ENCODE data around the gene FYTTD1.

Gene FYTTD1

DNA sequence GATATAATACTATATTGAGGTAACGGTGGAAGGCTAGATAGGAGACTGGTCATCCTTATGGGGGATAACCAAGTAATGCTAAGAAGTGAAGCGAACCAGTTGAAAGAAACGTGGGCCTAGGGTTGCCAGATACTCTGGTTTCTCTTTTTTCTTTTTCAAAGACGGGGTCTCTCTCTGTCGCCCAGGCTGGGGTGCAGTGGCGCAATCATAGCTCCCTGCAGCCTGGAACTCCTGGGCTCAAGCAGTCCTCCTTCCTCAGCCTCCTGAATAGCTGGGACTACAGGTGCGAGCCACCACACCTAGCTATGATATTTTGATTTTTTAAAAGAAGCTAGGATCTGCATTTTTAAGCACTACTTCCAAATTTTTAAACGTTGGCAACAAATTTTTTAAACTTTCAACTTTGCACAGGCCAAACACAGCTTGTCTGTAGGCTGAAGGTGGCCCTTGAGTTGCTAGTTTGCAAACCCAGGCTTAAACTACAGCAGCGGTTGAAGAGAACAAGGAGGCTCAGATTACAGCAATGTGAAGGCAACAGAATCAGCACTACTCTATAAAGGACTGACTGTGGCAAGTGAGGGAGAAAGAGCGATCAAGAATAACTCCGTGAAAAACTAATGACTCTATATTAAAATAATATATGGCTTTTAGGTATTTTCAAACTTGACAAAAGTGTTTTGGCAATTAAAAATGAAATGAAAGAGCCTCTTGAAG, 11.8 kb upstream of the FYTTD1 start:
- DNase-seq (ENCODE audit: low read depth, low spot score), result no peak

DNA sequence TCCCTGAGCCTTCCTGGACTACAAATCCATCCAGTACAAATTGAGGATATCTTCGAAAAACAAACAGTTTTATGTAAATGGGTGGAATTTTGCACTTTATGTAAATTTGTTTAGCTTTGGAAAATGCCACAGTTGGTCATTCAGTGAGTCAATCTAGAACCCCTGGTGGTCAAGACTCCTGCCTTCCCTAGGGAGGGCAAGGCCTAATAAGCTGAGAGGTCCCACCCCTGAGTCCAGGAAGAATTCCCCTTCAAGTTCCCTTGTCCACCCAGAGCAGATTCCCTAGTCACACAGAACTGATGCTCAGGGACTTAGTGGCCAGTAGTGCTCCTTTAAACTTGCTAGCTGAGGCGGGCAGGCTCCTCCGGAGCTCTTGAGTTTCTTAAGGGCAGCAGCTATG, 6.9 kb upstream of the FYTTD1 start:
- DNase-seq (ENCODE audit: low read depth, low spot score), result no peak

DNA sequence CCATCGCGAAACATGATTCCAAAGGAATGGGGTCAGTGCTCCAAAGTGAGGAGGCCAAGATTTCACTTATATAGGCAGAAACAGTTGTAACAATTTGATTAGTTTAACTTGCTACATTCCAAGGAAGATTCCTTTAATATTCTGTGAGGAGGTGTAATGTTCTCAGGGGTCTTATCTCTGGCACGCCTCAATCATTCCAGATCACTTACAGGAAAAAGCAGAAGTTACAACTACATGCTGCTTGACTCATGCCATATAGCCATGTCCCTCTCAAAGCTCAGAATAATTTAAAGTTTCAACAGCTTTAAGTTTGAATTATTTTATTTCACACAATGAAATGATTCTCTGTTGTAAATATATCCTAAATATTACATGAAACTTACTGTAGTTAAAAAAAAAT, 3.5 kb upstream of the FYTTD1 start:
- DNase-seq (ENCODE audit: low read depth, low spot score), result no peak

DNA sequence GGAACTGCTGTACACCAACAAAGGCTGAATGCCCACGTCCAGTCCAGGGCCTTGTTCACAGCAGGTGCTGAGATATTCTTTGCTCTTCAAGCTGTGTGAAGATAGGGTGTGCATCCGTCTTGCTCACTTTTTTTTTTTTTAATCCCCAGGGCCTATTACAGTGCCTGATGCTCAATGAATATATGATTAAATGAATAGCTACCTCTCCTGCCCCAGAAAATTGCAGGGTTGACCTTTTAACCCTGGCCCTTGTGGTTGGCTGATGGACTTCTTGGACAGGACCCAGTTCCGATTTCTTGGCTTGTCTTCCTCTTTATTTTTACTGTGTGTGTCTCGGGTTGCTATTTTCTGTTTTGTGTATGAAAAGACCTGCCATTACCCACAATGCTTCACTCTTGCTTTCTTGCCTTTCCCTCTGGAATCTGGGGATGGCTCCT, 2.9 kb upstream of the FYTTD1 start:
- no peak for DNase-seq (ENCODE audit: low read depth, low spot score)

DNA sequence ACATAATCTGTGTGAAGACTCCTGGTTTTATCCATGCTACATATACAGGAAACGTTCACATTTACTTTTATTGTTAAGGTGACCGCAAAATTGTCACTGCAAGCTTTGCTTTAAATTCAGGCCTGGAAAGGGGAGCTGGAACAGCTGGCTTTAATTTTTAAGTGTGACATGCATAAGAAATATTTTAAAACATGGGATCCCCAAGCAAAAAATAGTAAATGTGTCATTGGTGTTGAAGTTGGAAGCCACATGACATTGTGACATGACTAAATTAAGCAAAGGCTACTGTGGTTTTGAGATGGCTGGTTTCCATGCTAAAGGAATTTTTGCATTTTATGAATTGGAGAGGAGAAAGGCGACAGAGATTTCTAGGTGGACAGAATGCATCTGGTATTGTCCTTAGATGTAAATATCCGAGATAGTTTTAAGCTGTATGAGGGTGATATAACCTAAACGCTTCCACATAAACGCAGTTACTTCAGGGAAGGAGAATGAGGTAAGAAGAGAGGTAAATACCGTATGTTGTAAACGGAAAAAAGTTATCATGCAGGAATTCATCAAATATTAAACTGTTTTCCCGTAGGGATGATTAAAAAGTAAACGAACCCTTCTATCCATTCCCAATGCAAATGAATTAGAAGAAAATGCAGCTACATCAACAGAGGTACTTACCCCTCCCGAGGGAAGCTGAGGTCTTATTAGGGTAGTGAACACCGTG, 927 bp upstream of the FYTTD1 start:
- DNase-seq (ENCODE audit: low read depth, low spot score), result no peak

DNA sequence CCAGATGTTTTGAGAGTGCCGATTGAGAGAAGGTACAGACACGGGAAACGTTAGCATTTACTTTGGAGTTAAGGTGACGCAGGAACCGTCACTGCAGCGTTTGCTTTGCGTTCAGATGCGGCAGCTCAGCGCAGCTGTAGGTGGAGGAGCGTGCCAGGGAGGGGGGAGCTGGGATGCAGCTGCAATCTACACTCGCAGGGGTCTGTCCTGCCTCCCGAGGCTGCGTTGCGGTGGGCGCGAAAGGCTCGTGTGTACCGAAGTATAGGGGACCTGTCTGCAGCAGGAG, 425 bp upstream of the FYTTD1 start:
- DNase-seq (ENCODE audit: low read depth, low spot score), result no peak

DNA sequence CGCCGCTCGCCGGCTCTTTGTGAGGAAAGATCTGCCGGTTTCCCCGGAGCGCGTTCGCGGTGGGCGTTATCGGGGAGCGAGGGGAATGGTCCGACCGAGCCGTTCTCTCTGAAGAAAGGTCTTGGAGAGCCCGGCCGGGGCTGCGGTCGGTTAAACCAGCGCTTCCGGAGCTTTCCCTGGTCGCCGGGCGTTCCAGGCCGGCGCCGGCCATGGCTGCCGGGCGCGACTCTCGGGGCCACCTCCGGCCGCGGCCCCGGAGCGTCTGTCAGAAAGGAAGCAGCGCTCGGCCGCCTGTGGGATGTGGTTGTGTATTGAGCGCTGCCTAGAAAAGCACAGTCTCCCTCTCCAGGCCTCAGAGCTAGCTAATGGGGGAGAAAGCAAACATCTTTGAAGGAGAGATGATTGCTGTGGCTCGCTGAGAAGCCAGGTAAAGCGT, 731 bp downstream of the FYTTD1 start:
- DNase-seq (ENCODE audit: low read depth, low spot score), result no peak

DNA sequence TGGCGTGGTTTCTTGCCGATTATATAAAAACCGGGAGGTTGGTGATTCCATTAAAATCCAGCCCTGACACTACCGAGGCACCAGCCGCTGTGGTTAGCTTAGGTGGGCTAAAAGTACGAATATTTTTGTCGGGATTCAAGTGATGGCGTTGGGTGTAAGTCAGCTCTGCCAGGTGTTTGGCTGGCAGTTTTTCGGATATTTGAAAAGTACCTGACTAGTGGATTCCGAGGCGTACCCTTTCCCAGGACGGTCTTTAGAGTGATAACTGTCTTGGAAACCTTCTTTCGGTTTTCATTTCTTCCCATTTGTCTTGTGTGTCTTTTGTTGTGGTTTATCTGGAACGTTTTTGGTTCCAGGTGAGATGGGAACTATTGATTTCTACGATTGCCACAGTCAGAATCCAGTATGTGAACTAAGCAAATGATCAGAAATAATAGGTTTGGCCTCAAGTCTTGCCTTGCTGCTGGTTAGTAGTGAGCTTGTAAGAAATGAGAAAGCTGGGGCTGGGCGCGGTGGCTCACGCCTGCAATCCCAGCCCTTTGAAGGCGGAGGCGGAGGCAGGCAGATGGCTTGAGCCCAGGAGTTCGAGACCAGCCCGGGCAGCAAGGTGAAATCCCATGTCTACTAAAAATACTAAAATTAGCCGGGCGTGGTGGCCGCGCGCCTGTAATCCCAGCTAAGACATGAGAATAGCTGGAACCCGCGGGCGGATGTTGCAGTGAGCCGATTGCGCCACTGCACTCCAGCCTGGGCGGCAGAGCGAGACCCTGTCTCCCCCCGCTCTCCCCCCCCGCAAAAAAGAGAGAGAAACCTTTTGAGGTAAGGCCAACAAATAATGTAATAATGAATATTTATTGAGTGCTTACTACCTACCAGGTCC, 1.4 kb downstream of the FYTTD1 start:
- no peak for DNase-seq (ENCODE audit: low read depth, low spot score)

DNA sequence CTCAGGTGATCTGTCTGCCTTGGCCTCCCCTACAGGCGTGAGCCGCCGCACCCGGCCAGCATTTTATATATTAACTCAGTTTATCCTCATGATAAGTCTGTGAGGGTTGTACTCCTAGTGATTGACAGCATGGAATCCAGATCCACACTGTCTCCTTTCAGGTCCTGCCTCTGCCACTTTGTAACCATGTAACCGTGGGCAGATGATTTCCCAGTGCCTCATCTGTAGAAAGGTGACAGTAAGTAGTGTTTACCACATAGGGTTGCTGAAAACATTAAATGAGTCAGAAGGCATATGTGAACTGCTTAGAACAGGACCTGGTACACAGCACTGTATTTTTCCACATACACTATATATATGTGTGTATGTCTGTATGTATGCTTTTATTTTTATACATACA, 2.4 kb downstream of the FYTTD1 start:
- DNase-seq (ENCODE audit: low read depth, low spot score), result no peak

DNA sequence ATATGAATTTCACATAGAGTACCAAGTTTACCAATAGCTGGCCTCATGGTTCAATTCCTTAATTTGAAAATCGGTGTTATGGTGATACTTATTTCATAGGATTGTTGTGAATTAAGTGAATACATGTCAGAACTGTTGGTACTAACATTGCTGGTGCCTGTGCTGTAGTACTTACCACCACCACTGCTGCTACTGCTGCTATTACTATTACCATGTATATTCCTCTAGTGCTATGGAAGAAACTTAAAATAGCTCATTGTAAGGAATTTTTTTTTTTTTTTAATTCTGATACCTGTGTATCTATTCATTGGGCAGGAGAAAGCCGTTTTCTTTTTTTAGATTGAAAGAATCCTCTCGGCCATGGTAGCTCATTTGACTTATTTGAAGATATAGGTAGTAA, 3.6 kb downstream of the FYTTD1 start:
- DNase-seq (ENCODE audit: low read depth, low spot score), result no peak

DNA sequence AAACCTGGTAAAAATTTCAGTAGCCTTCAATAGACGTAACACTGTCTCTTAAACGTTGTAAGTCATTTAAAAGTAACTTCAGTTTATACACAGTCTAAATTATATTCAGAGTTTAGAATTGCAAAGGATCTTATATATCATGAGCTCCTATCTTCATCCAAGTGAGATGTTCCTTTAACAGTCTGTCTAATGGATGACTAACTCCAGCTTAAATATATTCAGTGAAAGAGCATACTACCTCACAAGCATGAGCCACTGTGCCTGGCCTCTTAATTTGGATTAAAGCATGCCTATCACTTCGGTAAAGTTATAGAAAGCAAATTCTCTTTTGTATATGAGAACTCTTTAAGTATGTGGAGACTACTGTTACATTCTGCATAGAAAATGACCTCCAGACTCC, 7.0 kb downstream of the FYTTD1 start:
- DNase-seq (ENCODE audit: low read depth, low spot score), result no peak

DNA sequence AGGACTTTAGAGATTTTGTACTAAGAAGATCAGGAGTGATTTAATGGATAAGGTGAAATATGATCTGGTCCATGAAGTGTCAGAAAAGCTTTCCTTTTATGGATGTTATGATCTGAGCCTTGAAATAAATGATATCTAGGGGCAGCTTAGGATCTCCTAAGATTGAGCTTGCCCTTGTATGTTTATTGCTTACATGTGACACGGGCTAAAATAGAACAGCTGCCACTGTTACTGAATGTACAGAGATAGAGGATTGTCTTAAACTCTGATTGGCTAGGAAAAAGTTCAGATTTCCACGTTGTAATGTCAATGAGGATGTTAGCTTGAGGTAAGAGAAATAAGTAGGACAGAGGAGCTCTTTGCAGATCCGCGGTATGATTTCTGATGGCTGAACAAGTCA, 8.8 kb downstream of the FYTTD1 start:
- no peak for DNase-seq (ENCODE audit: low read depth, low spot score)

DNA sequence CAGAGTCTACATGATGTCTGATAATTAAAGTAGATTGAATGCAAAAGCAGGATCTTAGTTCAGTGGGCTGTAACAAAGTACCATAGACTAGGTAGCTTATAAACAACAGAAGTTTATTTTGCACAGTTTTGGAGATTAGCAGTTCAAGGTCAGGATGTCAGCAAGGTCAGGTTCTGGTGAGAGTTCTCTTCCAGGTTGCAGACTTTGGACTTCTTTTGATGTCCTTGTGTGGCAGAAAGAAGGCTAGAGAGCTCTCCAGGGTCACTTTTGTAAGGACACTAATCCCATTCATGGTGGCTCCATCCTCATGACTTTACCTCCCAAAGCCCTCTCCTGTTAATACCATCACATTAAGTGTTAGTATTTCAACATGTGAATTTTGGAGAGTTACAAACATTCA, 12.1 kb downstream of the FYTTD1 start:
- no peak for DNase-seq (ENCODE audit: low read depth, low spot score)

DNA sequence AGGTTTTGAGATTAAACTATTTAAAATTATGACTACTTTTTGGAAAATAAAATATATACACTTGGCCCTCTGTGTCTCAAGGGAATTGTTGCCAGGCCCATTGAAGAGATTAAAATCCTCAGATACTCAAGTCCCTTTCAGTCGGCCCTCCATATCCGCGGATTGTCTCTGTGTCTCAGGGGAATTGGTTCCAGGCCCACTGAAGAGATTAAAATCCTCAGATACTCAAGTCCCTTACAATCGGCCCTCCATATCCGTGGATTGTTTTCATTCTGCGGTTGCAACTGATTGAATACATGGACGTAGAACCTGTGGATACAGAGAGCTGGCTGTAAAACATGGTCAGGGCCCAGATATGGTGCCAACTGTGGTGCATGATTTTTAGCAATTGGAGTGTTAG, 25.6 kb downstream of the FYTTD1 start:
- DNase-seq (ENCODE audit: low read depth, low spot score), result no peak

DNA sequence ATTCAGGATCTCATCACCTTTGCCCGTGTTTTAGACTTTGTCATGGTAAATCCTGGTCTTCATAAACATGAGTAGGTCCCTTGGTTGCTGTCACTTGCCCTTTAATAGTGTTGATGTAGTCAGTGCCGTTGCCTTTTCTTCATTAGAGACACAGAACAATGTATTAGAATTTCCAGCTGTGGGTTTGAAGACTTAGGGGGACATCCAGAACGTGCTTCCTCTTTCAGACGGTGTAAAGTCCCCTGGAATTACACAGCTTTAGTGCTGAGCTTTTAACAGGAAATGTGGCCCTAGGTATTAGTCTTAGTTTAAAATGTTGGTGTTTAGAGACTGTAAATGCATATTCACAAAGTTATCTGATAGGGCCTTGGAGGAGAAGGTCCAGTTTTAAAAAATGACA, 32.5 kb downstream of the FYTTD1 start:
- no peak for DNase-seq (ENCODE audit: low read depth, low spot score)

DNA sequence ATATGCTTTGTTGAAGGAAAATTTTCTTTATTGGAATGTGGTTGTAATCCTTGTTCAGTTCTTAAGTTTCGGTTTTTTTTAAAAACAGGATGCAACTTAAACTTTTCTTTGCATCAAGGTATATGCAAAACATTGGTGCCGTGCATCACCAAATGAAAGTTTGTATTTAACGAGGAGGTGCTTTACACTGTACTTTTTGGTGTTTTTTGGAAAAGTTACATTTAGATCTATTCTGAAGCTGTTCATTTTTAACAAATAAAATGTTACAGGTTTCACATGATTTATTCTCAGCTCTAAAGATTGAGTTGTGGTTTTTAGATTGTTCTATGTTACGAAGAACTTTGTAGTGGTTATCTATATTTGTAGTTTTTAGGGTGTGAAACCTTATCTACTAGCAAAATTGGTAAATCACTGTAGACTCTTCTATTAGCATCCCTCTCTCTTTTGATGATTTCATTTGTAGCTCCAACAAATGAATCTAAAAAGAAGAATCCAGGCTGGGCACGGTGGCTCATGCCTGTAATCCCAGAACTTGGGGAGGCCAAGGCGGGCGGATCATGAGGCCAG, 34.4 kb downstream of the FYTTD1 start:
- no peak for DNase-seq (ENCODE audit: low read depth, low spot score)

DNA sequence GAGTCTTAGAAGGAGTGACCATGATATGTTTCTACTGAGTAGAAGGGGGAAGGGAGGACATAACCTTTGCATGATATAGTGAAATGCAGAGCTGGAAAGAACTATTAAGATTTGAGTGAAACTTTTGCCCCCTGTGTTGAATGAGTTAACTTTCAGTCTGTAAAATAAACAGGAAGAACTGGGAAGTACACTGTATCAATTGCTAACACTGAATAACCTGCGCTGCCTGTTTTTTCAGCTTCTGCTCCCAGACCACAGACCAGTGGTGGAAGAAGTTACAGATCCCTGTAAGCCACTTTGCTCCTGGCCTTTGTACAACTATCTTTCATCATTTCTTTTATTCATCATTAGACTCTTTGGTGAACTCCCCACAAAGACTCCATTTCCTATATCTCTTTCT, 37.7 kb downstream of the FYTTD1 start:
- no peak for DNase-seq (ENCODE audit: low read depth, low spot score)

DNA sequence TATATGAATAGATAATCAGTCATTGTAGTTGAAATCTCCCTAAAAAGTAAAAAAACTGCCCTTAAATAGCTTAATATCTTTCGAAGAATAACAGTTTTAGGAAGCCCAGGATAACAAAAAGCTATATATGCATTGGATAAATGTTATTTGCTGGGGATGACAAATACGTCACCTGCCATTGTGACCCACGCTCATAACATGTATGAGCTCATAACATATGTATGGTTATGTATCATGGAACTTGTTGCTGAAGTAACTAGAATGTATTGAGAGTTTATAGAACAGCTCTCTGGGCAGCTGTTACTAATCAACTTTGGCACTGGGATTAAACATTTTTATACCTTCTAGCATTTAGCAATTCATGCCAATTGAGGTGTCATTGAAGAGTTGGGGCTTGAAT, 39.6 kb downstream of the FYTTD1 start:
- DNase-seq (ENCODE audit: low read depth, low spot score), result no peak

DNA sequence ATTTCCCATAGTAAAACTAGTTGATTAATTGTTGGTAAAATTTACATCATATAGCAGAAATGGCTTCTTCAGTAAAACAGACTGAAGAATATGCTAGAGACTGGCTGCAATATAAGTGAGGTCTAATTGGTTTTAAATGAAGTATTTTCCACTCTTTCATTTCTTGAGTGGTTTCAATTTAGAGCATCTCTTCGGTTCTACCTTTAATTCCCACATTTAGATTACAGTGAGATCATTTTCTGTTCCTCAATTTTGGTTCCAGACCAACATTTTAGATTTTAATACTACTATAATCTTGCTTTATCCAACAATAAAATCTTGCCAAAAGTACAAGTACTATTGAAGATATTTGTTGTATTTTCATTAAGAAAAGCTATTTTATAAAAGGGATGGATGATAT, 40.4 kb downstream of the FYTTD1 start:
- no peak for DNase-seq (ENCODE audit: low read depth, low spot score)

DNA sequence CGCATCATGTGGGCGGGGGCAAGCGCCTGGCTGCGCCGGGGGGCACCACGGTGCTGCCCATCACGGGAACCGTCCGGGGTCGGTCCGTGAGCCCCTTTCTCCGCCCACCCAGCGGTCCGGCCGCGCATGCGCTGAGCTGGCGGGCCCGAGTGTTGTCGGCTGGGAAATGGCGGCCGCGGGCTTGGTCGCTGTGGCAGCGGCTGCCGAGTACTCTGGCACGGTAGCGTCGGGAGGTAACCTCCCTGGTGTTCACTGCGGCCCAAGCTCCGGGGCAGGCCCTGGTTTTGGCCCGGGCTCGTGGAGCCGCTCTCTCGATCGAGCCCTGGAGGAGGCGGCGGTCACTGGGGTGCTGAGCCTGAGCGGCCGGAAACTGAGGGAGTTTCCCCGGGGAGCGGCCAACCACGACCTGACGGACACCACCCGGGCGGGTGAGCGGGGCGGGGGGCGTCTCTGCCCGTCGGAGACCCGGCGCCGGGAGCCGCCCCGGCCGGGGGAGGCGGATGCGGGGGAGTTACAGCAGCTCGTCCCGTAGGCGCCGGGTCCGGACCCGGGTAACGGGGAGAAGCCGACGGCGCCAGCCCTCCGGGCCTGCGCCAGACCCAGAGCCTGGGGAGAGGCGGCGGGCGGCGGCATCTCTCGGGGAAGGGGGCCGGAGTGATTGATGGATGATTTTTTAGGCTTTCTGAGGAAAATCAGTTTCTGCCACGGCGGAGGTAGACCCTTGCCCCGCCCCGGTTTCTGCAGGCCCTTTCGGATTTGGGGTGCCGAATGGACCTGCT, 41.6 kb downstream of the FYTTD1 start, which contains the start of gene LRCH3:
TSS of gene LRCH3 (plus strand) at position 142 of the 779 bp plus-strand sequence. CDS start at position 167, 25 bp downstream.
- peak; percentile 50 for DNase-seq (ENCODE audit: low read depth, low spot score)

DNA sequence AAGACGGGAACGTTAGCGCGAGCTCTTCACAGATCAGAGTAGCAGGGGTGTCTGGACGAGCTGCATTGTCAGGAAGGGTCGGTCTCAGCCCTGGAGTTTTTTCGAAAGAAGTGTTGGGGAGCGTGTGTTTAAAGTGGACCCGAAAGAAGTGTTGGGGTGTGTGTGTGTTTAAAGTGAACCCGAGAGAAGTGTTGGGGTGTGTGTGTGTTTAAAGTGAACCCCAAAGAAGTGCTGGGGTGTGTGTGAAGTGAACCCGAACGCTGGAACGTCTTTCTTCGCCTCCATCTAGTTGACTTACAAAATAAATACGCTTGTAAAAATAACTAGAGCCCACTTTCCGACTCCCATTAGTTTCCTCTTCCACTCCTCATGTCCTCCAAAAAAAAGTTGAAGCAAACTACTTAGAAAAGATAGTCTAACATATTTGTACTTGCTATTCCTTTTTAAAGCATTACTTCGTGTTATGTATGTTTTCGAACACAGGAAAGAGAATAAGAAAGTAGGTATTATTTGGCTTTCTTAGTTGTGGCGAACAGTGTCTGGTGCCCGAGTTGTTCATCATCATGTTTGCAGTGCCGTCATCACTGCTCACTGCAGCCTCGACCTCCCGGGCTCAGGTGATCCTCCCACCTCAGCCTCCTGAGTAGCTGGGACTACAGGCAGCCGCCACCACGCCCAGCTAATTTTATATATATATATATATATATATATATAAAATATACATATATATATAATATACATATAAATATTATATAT, 42.4 kb downstream of the FYTTD1 start:
- no peak for DNase-seq (ENCODE audit: low read depth, low spot score)

Measured in brain pericyte (primary cell).